ENCODE measurements around the gene GRSF1. TPM values are rescaled to one million over a fixed set of nuclear protein-coding genes. Genes with fewer than 3 reads are reported as not detected.

GRSF1 gene
- total RNA-seq, 1 experiment from 2014 or later: 98.5 TPM

DNA sequence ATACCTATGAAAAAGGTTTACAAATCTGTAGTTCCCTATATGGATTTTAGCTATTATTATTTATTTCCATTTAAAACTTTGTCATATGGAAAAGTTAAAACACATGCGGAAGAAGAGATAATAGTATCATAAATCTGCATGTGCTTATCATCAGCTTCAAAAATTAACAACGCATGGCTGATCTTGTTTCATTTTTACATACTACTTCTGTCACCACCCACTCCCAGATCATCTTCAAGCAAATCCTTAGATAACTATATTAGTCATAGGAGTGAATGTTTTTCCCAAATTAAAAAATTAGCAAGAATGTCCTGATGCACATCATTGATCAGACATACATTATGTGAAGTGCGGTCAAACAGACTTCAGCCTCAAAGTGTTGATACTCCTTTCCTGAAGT is 37.9 kb upstream of the GRSF1 start (continued):
- TF ChIP-seq, protein P1, sequence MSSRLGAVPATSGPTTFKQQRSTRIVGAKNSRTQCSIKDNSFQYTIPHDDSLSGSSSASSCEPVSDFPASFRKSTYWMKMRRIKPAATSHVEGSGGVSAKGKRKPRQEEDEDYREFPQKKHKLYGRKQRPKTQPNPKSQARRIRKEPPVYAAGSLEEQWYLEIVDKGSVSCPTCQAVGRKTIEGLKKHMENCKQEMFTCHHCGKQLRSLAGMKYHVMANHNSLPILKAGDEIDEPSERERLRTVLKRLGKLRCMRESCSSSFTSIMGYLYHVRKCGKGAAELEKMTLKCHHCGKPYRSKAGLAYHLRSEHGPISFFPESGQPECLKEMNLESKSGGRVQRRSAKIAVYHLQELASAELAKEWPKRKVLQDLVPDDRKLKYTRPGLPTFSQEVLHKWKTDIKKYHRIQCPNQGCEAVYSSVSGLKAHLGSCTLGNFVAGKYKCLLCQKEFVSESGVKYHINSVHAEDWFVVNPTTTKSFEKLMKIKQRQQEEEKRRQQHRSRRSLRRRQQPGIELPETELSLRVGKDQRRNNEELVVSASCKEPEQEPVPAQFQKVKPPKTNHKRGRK (CRISPR knock-in tag; IDR thresholded peaks at IDR 0.05; ENCODE audit: borderline replicate concordance): no peak
- TF ChIP-seq ZBTB21 (CRISPR knock-in tag; IDR thresholded peaks at IDR 0.05; ENCODE audit: borderline replicate concordance) (no peak), SP1 (CRISPR knock-in tag; conservative IDR thresholded peaks at IDR 0.05) (no peak)

DNA sequence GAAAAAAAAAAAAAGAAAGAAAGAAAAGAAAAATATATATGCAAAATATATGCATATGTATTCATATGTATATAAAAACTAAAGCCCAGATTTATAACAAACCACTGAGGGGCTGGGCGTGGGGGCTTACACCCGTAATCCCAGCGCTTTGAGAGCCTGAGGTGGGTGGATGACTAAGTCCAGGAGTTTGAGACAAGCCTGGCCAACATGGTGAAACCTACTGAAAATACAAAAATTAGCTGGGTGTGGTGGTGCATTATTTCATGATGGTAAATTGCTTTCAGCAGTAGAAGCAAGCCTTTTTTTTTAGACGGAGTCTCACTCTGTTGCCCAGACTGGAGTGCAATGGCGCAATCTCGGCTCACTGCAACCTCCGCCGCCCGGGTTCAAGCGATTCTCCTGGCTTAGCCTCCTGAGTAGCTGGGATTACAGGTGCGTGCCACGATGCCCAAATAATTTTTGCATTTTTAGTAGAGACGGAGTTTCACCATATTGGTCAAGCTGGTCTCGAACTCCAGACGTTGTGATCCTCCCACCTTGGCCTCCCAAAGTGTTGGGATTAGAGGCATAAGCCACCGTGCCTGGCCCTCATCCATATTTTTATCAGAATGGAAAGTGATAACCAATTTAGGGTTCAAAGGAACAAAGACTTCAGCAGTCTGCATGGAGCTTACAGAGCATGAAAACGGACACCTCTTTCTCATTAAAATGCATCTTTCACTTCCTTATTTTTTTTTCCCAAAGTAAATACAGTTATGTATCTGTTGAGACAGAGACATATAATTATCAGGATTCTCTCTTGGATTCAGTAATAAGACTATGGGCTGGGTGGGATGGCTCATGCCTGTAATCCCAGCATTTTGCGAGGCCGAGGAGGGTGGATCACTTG is 34.8 kb upstream of the GRSF1 start:
- DNase-seq (ENCODE audit: low spot score): no peak
- no peak for ATAC-seq
- Mint-ChIP-seq H3K36me3 (no peaks in the 10 kb centered on the region), H3K27ac (no peak overlapping the region), H3K4me3 (no peak overlapping the region), H3K27me3 (ENCODE audit: low read depth) (no peaks in the 10 kb centered on the region), H3K9me3 (no peaks in the 10 kb centered on the region), H3K4me1 (no peaks in the 10 kb centered on the region)
- TF ChIP-seq EMX1 (CRISPR knock-in tag; IDR thresholded peaks at IDR 0.05) (no peak), NFE2L1 (CRISPR knock-in tag; IDR thresholded peaks at IDR 0.05) (no peak), SP1 (CRISPR knock-in tag; conservative IDR thresholded peaks at IDR 0.05) (no peak)
- TF ChIP-seq, protein P2, sequence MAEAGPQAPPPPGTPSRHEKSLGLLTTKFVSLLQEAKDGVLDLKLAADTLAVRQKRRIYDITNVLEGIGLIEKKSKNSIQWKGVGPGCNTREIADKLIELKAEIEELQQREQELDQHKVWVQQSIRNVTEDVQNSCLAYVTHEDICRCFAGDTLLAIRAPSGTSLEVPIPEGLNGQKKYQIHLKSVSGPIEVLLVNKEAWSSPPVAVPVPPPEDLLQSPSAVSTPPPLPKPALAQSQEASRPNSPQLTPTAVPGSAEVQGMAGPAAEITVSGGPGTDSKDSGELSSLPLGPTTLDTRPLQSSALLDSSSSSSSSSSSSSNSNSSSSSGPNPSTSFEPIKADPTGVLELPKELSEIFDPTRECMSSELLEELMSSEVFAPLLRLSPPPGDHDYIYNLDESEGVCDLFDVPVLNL (CRISPR knock-in tag; IDR thresholded peaks at IDR 0.05; ENCODE audit: borderline replicate concordance, low read depth): no peak
- TF ChIP-seq, protein P3, sequence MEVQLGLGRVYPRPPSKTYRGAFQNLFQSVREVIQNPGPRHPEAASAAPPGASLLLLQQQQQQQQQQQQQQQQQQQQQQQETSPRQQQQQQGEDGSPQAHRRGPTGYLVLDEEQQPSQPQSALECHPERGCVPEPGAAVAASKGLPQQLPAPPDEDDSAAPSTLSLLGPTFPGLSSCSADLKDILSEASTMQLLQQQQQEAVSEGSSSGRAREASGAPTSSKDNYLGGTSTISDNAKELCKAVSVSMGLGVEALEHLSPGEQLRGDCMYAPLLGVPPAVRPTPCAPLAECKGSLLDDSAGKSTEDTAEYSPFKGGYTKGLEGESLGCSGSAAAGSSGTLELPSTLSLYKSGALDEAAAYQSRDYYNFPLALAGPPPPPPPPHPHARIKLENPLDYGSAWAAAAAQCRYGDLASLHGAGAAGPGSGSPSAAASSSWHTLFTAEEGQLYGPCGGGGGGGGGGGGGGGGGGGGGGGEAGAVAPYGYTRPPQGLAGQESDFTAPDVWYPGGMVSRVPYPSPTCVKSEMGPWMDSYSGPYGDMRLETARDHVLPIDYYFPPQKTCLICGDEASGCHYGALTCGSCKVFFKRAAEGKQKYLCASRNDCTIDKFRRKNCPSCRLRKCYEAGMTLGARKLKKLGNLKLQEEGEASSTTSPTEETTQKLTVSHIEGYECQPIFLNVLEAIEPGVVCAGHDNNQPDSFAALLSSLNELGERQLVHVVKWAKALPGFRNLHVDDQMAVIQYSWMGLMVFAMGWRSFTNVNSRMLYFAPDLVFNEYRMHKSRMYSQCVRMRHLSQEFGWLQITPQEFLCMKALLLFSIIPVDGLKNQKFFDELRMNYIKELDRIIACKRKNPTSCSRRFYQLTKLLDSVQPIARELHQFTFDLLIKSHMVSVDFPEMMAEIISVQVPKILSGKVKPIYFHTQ (CRISPR knock-in tag; IDR thresholded peaks at IDR 0.05): no peak
- TF ChIP-seq, protein P4, sequence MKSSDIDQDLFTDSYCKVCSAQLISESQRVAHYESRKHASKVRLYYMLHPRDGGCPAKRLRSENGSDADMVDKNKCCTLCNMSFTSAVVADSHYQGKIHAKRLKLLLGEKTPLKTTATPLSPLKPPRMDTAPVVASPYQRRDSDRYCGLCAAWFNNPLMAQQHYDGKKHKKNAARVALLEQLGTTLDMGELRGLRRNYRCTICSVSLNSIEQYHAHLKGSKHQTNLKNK (CRISPR knock-in tag; IDR thresholded peaks at IDR 0.05): no peak
- TF ChIP-seq, protein P5, sequence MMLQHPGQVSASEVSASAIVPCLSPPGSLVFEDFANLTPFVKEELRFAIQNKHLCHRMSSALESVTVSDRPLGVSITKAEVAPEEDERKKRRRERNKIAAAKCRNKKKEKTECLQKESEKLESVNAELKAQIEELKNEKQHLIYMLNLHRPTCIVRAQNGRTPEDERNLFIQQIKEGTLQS (CRISPR knock-in tag; conservative IDR thresholded peaks at IDR 0.05): no peak
- POLR2A ChIA-PET: no interaction called here
- CTCF ChIA-PET: no interaction called here

DNA sequence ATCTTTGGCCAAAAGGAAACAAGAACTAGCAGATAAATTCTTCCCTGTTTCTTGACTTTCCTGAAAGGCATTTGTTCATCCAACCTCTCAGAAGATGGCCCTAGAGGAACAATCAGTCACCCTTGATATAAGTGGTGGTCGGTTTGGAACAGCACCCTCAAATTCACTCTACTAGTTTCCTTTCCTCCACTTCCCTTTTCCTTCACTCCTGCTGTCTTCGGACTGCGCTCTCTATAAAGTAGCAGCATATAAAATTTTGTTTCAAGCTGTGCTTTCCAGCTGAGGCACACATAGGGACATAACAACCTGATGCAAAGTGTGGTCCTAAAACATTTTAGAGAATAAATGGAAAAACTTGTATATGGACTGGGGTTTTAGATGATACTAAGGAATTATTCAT is 33.5 kb upstream of the GRSF1 start:
- H3K4me3 Mint-ChIP-seq: no peak overlapping the region
- POLR2A ChIA-PET: no interaction called here
- H3K9me3 Mint-ChIP-seq: no peaks in the 10 kb centered on the region
- DNase-seq (ENCODE audit: low spot score) (no peak), ATAC-seq (no peak)
- no peak overlapping the region for H3K27ac Mint-ChIP-seq
- H3K27me3 Mint-ChIP-seq (ENCODE audit: low read depth): no peaks in the 10 kb centered on the region
- peaks cover 9% of the 10 kb centered on the region for H3K4me1 Mint-ChIP-seq
- CTCF ChIA-PET: no interaction called here
- no peaks in the 10 kb centered on the region for H3K36me3 Mint-ChIP-seq
- TF ChIP-seq SP1 (CRISPR knock-in tag; conservative IDR thresholded peaks at IDR 0.05) (no peak), GTF2I (CRISPR knock-in tag; conservative IDR thresholded peaks at IDR 0.05) (no peak), RELA (CRISPR knock-in tag; IDR thresholded peaks at IDR 0.05; ENCODE audit: borderline replicate concordance) (no peak), NR3C1 (CRISPR knock-in tag; conservative IDR thresholded peaks at IDR 0.05; ENCODE audit: low read depth) (no peak), GABPB1 (CRISPR knock-in tag; IDR thresholded peaks at IDR 0.05) (no peak), ZNF138 (CRISPR knock-in tag; conservative IDR thresholded peaks at IDR 0.05) (no peak), TP53 (CRISPR knock-in tag; IDR thresholded peaks at IDR 0.05) (no peak), ZBTB21 (CRISPR knock-in tag; IDR thresholded peaks at IDR 0.05; ENCODE audit: borderline replicate concordance) (no peak)
- TF ChIP-seq, protein P1 (CRISPR knock-in tag; IDR thresholded peaks at IDR 0.05; ENCODE audit: borderline replicate concordance): no peak
- TF ChIP-seq, protein P6, sequence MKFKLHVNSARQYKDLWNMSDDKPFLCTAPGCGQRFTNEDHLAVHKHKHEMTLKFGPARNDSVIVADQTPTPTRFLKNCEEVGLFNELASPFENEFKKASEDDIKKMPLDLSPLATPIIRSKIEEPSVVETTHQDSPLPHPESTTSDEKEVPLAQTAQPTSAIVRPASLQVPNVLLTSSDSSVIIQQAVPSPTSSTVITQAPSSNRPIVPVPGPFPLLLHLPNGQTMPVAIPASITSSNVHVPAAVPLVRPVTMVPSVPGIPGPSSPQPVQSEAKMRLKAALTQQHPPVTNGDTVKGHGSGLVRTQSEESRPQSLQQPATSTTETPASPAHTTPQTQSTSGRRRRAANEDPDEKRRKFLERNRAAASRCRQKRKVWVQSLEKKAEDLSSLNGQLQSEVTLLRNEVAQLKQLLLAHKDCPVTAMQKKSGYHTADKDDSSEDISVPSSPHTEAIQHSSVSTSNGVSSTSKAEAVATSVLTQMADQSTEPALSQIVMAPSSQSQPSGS (CRISPR knock-in tag; IDR thresholded peaks at IDR 0.05; ENCODE audit: borderline replicate concordance, low read depth): no peak
- TF ChIP-seq, protein P7, sequence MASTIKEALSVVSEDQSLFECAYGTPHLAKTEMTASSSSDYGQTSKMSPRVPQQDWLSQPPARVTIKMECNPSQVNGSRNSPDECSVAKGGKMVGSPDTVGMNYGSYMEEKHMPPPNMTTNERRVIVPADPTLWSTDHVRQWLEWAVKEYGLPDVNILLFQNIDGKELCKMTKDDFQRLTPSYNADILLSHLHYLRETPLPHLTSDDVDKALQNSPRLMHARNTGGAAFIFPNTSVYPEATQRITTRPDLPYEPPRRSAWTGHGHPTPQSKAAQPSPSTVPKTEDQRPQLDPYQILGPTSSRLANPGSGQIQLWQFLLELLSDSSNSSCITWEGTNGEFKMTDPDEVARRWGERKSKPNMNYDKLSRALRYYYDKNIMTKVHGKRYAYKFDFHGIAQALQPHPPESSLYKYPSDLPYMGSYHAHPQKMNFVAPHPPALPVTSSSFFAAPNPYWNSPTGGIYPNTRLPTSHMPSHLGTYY (CRISPR knock-in tag; IDR thresholded peaks at IDR 0.05): no peak
